GM18508 (cell line): ENCODE measurements around the gene IBA57.
"Not testable (repeated sequence)": the region's sequence is repeated elsewhere in the genome, so short reads cannot be mapped to it uniquely, and the experiment has no call there.

ENCODE experiments used
- ATAC-seq: cut with Tn5 transposase; IDR thresholded peaks from one replicate; pipeline ENCODE4 v1.9.1; 2021; ENCODE audit warnings: moderate number of reproducible peaks; ENCODE audit not compliant: insufficient read depth, unreplicated experiment

Gene IBA57

DNA sequence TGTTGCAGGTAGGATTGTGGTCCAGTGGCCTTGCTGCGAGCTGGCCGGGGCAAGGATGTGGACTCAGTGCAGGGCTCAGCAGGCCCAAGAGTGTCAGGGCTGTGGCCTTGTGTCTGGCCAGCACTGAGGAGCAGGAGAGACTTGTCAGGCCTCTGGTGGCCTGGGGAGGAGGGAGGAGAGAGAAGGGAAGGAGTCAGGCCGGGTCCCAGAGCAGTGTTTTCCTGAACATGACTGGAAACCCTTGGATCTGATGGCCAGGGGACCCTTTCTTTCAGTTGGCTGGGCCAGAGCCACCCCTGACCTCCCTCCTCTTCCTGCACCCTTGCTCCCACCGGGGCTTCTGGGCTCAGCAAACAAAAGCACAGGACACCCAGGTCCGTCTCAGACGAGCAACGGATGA, 5.1 kb downstream of the IBA57 start:
- ATAC-seq: no peak

DNA sequence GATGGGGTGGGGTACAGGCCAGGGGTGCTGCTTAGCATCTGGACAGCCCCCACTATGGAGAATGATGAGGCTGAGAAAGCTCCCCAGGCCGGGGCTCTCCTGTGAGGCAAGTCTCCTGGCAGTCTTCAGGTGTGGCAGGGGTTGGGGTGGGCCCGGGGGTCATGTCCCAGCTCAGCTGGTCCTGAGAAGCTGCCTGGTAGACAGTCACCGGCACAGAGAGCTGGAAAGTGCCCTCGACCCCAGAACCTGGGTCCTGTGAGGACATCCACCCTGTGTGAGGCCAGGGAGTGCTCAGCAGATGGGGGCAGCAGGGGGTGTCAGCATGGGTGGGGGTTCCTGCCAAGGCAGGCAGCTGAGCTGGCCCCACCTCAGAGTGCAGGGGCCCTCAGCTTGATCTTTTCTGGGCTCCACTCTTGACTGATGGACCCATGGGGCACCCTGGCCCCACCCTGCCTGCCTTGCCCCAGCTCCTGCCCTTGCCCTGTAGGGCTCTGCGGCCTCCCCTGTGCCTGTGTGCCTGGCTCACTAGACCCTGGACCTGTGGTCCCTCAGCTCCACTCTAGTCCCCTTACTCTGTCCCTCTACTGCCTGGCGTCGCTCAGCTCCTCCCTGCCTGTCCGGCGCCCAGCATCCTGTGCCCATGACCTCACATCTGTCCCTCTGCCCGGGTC, 5.8 kb downstream of the IBA57 start:
- no peak for ATAC-seq

DNA sequence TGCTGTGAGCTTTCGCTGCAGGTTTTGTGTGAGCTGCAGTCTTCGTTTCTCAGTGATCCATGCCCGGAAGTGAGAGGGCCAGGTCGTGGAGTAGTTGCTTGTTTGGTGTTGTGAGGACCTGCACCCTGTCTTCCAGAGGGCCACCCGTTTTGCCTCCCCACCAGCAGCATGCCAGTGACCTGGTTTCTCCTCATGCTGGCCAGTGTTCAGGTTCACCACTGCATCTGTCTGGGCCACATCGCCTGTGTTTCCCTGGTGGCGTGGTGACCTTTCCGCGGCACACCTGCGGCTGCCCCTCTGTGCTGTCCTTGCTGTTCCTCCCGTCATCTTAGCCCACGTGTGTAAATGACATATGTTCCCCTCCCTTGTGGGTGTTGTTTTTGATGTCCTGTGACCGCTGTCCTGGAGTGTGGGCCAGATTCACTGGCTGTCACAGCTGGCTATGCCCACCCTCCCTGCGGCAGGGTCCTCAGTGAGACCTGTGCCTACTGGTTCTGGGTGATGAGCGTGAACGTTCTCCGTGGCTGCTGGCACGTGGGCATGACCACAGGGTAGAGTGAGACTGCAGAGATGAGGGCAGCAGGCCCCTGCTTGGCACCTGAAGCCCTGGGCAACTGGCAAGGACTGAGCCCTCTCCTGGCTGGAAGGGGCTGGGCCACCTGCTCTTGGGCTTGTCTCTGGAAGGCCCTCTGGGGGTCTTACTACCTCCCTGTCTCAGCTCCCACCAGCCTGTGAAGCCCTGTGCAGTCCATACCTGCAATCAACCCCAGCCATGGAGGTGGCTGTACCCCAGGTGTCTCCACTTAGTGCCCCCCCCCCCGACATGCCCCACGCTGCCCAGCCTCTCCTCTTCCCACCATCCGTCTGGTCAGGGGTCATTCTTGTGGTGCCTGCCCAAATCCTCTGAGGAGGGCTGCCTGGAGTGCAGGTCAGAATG, 7.3 kb downstream of the IBA57 start:
- no peak for ATAC-seq

- ATAC-seq: not testable (repeated sequence)
Observed at GRCh38 chr1:228173528-228174481, 8.2 kb downstream of the IBA57 start.

DNA sequence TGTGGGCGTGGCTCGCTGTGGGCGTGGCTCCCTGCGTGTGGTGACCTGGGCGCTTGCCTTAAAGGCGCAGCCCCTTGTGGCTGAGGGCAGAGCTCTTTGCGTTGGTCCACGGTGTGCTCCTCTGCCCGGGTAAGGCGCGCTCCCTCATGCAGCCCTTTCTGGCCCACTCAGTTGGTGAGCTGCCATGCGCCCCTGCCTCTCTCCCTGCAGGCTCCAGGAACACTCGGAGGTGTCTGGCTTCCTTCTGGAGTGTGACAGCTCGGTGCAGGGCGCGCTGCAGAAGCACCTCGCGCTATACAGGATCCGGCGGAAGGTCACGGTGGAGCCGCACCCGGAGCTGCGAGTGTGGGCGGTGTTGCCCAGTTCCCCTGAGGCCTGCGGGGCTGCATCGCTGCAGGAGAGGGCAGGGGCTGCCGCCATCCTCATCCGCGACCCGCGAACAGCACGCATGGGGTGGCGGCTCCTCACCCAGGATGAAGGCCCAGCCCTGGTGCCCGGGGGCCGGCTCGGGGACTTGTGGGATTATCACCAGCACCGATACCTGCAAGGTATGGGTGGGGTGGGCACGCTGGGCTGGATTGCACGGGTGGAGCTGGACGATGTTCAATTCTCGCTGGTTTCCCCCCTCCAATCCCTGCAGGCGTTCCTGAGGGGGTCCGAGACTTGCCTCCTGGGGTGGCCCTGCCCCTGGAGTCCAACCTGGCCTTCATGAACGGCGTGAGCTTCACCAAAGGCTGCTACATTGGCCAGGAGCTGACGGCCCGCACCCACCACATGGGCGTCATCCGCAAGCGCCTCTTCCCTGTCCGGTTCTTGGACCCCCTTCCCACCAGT, 9.1 kb downstream of the IBA57 start:
- ATAC-seq: no peak

DNA sequence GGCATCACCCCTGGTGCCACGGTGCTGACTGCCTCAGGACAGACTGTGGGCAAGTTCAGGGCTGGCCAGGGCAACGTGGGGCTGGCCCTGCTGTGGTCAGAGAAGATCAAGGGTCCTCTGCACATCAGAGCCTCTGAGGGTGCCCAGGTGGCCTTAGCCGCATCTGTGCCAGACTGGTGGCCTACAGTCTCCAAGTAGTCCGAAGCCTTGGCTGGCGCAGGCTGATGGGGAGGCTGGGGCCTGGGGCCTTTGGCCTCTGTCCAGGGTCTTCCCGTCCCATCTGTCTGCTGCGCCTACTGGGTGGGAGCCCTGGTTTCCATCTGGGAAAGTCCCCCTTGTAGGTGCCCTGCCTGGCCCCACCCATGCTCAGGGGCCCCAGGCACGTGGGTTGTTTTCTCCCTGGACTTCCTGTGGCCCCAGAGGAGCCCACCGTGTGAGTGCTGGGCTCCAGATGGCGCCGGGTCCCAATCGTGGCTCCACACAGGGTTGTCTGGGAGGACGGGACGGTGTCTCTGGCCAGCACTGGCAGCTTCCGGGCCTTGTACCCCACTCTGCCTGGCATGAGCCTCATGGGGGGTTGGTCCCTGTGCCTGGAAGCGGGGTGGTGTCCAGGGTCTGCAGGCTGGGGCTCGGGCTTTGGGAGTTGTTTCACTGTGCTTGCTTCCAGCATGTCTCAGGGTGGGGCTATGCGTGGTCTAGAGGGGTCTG, 9.9 kb downstream of the IBA57 start:
- ATAC-seq: no peak

DNA sequence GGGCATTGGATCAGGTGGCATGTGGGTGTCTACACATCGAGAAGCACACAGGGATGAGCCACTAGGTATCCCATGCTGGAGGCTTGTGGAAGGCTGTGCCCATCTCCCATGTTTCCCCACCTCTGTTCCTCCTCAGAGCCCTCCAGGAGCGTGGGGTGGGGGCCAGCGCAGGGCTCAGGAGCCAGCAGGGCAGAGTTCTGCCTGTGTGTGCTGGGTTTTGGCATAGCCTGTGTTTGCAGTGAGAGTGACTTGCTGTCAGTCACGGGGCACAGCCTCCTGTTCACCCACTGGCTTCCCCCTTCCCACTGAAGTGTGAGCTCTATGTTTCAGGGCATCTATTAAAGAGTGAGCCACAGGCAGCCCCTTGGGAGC, 10.4 kb downstream of the IBA57 start:
- no peak for ATAC-seq

GRCh38 chr1:228176461-228177182, 11.0 kb downstream of the IBA57 start:
- ATAC-seq: no peak

DNA sequence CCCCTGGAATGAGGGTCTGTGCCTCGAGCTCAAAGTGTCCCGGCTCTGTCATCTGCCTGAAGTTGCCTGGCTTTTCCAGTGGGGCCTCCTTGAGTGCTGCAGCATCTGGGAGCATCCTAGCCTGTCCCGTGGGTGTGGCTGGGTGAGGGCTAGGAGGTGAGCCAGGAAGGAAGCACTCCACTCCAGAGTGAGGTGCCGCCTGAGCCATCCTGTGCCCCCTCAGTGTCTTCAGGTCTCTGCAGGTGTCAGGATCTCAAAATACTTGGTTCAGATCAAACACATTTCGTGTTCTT, 11.5 kb downstream of the IBA57 start:
- no peak for ATAC-seq

DNA sequence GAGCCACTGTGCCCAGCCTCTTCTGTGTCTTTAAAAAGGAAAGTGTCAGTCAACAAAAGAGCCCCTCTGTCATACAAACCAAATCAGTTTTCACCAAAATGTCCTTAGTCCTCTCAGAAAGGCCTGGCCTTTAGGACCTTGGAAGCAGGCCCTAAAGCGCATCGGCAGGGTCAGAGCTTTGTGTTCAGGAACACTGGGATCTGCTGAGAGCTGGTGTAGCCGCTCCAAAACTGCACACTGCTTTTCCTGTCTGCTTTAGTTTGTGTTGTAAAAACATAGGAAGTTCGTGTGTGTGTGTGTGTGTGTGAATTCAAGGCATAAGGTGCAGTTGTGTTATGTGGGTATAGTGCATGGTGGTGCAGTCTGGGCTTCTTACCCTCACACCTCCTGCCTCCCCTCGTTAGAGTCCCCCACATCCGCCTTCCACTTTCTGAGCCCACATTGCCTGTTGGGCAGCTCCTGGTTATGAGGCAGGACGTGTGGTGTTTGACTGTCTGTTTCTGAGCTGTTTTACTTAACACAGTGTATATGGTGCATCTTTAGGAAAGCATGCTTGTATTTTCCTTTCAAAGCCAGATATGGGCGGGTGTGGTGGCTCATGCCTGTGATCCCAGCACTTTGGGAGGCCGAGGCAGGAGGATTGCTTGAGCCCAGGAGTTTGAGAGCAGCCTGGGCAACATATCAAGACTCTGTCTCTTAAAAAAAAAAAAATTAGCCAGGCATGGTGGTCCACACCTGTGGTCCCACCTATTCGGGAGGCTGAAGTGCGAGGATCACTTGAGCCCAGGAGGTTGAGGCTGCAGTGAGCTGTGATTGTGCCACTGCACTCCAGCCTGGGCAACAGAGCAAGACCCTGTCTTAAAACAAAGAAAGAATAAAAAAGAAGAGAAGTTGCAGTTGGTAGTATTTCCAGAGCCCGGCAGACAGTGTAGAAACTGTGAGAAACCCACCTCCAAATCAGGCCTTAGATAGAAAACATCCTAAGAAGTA, 12.4 kb downstream of the IBA57 start:
- no peak for ATAC-seq

DNA sequence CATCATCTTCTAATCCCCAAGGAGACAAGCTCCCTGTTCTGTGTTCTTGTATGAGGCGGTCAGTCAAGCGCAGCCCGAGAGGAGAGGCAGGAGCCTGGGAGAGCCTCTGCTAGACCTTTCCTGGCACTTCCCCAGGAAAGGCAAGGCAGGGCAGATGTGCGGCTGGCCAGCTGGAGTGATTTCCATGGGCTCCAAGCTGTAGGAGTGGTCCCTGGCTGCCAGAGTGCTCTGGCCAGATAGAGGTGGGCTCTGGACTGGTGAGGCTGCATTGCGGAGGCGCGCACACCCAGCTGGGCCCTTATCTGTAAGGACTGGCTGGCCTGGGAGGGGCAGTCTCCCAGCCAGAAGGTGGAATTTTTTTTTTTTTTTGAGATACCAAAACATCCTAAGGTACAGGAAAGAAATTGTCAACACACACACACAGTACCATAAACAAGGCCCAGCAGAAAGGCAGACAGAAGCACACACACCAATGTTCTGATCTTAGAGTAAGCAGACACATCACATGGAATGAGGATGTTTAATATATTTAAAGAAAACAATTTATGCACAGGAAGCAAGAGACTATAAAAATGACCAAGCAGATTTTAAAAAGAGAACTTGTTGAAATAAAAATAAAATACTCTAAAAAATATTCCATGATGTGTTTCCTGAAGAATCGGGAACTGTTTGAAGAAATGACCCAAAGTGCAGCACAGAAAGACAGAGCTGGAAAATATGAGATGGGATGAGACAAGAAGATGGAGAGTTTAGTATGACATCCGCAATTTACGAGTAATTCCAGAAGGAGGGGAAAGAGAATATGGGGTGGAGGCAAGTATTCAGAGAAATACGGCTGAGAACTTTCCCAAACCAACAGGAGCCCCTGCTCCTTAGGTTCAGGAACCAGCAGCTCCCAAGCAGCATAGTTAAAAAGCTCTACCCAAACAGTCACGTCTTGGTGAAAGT, 13.4 kb downstream of the IBA57 start:
- no peak for ATAC-seq

DNA sequence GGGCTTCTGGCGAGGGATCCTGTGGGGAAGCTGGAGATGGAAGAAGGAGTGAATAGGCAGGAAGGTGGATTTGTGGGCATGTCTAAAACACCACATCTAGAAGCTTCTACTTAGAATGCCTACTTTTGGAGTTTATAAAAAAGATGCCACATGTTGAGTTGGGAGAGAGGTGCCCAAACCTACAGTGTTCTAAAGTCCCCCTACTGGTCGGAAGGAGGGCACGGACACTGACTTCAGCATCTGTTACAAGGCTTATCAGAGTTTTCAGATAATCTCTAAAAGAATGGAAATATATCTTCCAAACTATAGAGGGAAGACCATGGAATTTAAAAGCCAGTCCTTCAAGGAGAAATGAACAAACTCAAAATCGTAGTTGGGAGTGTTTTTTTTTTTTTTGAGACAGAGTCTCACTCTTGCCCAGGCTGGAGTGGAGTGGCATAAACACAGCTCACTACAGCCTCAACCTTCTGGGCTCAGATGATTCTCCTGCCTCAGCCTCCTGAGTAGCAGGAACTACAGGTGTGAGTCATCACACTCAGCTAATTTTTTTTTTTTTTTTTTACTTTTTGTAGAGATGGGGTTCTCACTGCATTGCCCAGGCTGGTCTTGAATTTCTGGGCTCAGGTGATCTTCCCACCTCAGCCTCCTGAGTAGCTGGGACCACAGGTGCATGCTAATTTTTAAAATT, 14.8 kb downstream of the IBA57 start:
- no peak for ATAC-seq

- no peak for ATAC-seq
Observed at GRCh38 chr1:228180959-228181644, 15.5 kb downstream of the IBA57 start.

DNA sequence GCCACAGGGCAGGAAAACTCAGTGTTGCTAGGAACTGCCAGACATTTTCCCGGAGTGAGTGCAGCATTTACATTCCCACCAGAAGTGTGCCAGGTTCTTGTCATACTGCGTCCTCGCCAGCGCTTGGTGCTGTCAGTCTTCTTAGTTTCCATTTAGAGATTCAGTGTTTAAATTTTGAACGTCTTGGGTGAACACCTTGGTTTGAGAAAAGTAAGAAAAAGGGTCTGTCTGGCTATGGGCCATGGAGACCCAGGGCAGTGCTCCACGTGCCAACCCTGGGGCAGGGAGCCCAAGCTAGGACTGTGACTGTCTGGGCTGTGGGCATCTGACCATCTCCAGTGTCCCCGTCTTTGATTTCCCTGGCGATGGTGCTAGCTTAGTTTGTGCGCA, 16.0 kb downstream of the IBA57 start:
- ATAC-seq: no peak

DNA sequence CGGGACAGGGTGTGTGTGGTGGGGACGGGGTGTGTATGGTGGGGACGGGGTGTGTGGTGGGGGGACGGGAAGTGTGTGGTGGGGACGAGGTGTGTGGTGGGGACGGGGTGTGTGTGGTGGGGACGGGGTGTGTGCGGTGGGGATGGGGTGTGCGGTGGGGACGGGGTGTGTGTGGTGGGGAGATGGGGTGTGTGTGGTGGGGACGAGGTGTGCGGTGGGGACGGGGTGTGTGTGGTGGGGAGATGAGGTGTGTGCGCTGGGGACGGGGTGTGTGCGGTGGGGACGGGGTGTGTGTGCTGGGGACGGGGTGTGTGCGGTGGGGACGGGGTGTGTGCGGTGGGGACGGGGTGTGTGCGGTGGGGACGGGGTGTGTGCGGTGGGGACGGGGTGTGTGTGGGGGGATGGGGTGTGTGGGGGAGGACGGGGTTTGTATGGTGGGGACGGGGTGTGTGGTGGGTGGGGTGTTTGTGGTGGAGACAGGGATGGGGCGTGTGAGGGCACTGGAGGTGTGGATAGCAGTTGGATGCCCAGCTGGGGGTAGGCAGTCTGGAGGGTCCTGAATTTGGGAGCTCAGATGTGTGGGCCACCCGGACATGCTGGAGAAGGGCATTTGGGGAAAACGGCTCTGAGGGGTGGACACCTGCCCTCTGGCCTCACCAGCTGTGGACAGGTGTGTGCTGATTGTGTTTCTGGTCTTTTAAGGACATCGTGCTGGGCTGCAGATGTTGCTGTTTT, 16.9 kb downstream of the IBA57 start:
- ATAC-seq: no peak
